GM10266 (cell line): ENCODE results near the gene USP40.

ENCODE experiments used
- DNase-seq: peaks from one replicate; pipeline ENCODE4 v3.0.0; 2012; ENCODE audit errors: extremely low spot score
- TF ChIP-seq, protein P1 (sequence below): IDR thresholded peaks from 2 replicates; pipeline ENCODE4 v1.5.1; 2012; ENCODE audit warnings: mild to moderate bottlenecking, low read depth; ENCODE audit not compliant: control insufficient read depth, insufficient read depth; ENCODE audit errors: missing control alignments

The USP40 gene

DNA sequence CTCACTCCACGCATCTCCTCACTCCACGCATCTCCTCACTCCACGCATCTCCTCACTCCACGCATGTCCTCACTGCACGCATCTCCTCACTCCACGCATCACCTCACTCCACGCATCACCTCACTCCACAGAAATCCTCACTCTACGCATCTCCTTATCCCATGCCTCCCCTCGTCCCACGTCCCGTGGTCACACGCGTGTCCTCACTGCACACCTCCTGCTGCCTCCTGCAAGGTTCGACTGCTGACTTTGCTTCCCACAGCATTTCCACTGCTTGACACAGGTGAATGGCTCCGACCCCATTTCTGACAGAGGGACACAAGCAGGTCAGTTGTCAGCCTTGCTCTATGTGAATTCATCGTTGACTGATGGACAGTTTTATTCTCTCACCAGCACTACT, 103.0 kb downstream of the USP40 start:
- DNase-seq, result no peak
- TF ChIP-seq, protein P1, sequence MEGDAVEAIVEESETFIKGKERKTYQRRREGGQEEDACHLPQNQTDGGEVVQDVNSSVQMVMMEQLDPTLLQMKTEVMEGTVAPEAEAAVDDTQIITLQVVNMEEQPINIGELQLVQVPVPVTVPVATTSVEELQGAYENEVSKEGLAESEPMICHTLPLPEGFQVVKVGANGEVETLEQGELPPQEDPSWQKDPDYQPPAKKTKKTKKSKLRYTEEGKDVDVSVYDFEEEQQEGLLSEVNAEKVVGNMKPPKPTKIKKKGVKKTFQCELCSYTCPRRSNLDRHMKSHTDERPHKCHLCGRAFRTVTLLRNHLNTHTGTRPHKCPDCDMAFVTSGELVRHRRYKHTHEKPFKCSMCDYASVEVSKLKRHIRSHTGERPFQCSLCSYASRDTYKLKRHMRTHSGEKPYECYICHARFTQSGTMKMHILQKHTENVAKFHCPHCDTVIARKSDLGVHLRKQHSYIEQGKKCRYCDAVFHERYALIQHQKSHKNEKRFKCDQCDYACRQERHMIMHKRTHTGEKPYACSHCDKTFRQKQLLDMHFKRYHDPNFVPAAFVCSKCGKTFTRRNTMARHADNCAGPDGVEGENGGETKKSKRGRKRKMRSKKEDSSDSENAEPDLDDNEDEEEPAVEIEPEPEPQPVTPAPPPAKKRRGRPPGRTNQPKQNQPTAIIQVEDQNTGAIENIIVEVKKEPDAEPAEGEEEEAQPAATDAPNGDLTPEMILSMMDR, result no peak

DNA sequence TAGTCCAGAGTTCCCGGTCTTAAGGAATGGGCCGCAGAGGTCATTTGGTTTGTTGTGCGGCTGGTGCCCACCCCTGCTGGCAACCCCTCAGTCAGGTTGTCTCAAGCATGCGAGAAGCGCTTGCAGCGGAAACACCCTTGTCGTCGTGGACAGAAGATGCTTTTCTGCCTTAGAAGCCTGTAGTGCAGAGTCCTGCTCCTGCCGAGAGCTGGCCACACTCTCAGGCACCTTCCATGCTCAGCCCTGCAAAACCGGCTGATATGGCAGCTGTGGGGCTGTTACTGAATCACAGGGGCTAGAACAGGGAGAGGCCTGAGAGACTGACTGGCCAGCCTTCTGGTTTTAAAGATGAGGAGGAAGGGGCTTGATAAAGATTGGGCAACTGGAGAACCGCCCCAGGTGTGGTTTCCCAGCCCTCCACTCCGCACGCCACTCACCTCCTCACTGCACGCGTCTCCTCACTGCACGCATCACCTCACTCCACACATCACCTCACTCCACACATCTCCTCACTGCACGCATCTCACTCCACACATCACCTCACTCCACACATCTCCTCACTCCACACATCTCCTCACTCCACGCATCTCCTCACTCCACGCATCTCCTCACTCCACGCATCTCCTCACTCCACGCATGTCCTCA, 103.6 kb downstream of the USP40 start:
- no peak for DNase-seq
- TF ChIP-seq, protein P1, result no peak

DNA sequence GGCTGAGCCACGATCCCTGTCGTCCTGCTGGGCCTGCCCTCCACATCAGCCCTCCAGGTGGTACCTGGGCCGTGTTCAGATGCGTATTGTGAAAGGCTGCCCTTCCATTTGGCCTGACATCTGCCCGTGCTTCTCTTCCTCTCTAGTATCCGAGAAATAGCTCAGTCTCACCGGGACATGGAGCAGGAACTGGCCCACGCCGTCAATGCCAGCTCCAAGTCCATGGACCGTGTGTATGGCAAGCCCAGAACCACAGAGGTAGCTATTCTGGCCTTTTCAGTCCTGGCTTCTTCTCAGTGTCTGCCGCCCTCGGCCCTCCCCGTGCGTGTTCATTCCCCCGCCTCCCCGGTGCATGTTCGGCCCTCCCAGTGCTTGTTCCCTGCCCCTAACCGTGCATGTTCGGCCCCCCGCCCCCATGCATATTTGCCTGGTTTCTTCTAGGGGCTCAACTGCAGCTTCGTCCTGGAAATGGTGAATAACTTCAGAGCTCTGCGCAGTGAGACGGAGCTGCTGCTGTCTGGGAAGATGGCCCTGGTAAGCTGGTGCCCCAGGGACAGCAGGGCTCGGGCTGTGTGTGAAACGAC, 104.3 kb downstream of the USP40 start:
- no peak for DNase-seq

DNA sequence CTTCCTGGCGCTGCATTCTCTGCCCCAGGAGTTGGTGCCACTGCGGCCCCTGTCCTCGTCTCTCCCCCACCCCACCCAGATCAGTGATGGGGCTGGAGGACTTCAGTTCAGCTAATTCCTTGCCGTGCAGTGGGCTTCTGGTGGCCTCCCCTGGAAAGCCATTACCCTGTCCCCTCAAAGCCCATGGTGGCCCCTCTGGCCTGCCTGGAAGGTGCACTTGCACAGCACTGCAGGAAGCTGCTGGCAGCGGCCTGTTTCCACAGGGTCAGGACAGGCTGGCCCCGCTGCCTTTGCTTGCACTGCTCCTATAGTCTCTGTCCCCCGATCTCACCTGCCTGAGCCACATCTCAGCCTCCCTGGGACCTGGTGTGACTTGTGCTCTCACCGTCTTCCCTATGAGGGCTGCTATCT, 105.1 kb downstream of the USP40 start:
- TF ChIP-seq, protein P1, result no peak
- DNase-seq, result no peak

More for the DNA sequence above, 104.3 kb downstream of the USP40 start:
- TF ChIP-seq, protein P1, result no peak

DNA sequence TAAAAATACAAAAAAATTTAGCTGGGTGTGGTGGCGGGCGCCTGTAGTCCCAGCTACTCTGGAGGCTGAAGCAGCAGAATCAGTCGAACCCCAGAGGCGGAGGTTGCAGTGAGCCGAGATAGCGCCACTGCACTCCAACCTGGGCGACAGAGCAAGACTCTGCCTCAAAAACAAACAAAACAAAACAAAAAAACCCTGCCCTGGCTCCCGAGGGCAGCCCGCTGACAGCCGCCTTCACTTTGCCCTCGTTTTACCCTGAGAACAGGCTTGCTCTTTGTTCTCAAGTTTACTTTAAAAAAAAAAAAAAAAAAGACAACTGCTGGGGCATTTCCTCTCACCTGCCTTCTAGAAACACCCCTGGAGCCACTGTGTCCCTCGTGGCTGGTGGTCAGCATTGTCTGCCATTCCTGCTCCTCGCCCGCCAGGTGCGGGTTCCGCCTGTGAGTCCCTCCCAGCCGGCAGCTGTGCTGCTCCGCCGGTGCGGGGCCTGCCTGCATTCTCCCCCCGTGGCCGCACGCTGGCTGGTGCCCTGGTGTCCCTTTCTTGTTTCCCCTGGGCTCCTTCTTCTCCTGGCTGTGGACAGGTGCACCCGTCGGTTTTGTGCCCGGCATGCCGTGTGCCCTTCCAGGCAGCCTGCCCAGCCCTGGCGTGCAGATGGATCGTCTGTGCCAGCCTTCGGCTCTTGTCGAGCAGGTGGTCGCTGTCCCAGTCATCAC, 105.7 kb downstream of the USP40 start:
- TF ChIP-seq, protein P1, result no peak

DNA sequence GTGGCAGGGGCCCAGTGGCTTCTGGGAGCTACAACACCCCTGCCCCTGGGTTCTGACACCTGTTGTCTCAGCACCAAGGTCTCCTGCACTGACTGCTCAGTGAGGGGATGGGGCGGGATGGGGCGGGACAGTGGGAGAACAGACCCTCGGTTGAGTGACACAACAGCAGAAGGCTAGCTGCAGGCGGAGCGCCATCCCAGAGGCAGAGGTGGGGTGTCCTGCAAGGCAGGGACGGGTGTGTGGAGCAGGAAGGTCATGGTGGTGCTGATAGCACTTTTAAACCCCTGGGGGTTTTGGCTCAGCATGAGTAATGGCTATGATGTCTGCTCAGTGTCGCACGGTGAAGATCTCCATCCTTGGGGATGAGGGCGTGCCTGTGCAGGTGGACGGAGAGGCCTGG, 107.2 kb downstream of the USP40 start:
- DNase-seq, result no peak
- TF ChIP-seq, protein P1, result no peak

More for the DNA sequence above, 105.7 kb downstream of the USP40 start:
- DNase-seq, result no peak

DNA sequence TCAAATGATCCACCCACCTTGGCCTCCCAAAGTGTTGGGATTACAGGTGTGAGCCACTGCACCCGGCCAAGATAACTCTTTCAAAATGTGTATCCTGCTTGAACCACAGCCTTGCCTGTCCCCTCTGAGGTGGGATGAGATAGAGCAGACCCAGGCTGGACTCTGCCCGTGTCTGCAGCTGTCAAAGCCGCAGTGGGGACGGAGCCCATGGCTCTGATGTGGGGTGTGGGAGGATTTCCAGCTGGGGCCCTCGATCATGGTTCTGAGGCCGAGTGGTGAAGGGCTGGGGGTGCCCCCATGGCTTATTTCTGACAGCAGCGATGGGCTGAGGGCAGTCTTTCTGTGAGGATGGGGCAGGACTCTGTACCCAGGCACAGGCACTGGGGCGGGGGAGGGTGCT, 107.8 kb downstream of the USP40 start:
- TF ChIP-seq, protein P1, result no peak
- DNase-seq, result no peak
